Measurements from ENCODE around the gene ZNF469.

The ZNF469 gene

DNA sequence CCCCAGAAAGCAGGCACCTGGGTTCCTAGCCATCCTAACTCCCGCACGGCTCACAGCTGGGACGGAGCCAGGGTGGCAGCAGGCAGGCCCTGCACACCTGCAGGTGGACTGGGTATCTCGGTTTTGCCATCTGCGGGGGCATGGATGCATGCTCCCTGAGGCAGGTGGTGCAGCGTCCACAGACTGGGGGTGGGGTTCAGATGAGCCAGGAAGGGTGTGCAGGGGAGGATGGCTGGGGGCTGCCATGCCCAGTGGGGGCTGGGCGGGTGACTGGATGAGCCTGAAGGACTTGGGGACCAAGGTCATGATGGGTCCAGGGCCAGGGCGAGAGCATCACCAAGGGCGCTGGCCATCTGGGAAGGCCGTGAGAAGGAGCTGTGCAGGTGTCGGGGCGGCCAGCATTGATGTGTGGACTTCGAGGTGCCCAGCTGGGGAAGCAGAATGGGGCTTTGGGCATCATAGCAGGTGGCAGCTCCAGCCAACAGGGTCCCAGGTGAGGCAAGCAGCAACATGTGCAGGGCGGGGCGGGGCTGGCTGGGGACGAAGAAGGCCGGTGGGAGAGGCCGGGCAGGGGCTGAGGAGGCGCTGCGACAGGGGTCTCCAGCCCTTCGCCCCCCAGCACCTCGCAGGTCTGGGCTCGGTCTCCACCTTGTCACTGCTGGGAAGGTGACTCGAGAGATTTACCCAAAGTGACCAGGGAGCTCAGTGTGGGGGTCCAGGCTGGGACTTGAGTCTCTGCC is 41.0 kb upstream of the ZNF469 start:
- H3K36me3 ChIP-seq (ENCODE audit: control insufficient read depth, insufficient read depth, low read length) = no peaks in the 10 kb centered on the region
- no peak overlapping the region for H3K9ac ChIP-seq (ENCODE audit: low read length)
- no peak overlapping the region for H3K27ac ChIP-seq (ENCODE audit: low read depth, low read length)
- H3K4me3 ChIP-seq (ENCODE audit: low read depth, low read length) = no peak overlapping the region
- H3K27me3 ChIP-seq (ENCODE audit: control insufficient read depth, insufficient read depth, low read length) = no peaks in the 10 kb centered on the region
- no peaks in the 10 kb centered on the region for H3K4me1 ChIP-seq (ENCODE audit: control insufficient read depth, insufficient read depth, low read length)
- H3K9me3 ChIP-seq (ENCODE audit: control insufficient read depth, insufficient read depth, low read depth, low read length) = peaks cover 8% of the 10 kb centered on the region

DNA sequence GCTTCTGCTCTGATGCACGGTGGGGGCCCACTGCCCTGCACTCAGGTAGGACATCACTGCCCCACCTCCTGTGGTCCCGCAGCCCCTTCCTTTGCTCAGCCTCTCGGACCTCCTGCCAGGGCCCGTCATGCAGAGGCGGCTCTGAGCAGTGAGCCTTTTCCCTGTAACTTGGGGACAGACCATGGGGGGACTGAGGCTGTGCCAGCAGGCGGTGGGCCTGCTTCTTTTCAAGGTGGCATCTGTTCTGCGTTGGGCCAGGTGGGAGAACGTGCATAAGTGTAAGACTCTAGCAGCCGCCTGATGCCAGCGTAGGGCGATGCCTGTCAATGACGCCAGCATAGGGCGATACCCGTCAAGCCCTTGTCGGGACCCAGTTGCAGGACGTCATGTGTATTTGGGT is 40.3 kb upstream of the ZNF469 start:
- Histone ChIP-seq H3K36me3 (ENCODE audit: control insufficient read depth, insufficient read depth, low read length) (no peaks in the 10 kb centered on the region), H3K9me3 (ENCODE audit: control insufficient read depth, insufficient read depth, low read depth, low read length) (peaks cover 7% of the 10 kb centered on the region), H3K9ac (ENCODE audit: low read length) (no peak overlapping the region), H3K27me3 (ENCODE audit: control insufficient read depth, insufficient read depth, low read length) (no peaks in the 10 kb centered on the region), H3K4me3 (ENCODE audit: low read depth, low read length) (no peak overlapping the region), H3K4me1 (ENCODE audit: control insufficient read depth, insufficient read depth, low read length) (no peaks in the 10 kb centered on the region), H3K27ac (ENCODE audit: low read depth, low read length) (no peak overlapping the region)

DNA sequence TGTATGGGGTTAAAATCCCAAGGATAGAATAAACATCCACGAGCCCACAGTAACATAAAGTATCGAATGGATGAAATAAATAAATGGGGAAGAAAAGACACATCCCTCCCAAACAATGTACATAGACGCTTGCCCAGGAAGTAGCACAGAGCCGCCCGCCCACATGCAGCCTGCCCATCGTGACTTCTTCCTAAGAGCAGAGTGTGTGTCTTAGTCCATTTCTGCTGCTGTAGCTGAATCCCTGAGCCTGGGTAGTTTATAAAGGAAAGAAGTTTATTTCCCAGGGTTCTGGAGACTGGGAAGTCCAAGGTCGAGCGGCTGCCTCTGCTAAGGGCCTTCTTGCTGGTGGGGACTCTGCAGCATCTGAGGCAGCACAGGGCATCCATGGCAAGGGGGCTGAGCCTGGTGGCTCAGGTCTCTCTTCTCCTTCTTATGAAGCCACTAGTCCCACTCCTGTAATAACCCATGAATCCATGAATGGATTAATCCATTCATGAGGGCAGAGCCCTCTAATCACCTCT is 39.4 kb upstream of the ZNF469 start:
- Histone ChIP-seq H3K27ac (ENCODE audit: low read depth, low read length) (no peak overlapping the region), H3K36me3 (ENCODE audit: control insufficient read depth, insufficient read depth, low read length) (no peaks in the 10 kb centered on the region), H3K9me3 (ENCODE audit: control insufficient read depth, insufficient read depth, low read depth, low read length) (peaks cover 5% of the 10 kb centered on the region), H3K4me3 (ENCODE audit: low read depth, low read length) (no peak overlapping the region), H3K9ac (ENCODE audit: low read length) (no peak overlapping the region), H3K27me3 (ENCODE audit: control insufficient read depth, insufficient read depth, low read length) (no peaks in the 10 kb centered on the region), H3K4me1 (ENCODE audit: control insufficient read depth, insufficient read depth, low read length) (no peaks in the 10 kb centered on the region)

DNA sequence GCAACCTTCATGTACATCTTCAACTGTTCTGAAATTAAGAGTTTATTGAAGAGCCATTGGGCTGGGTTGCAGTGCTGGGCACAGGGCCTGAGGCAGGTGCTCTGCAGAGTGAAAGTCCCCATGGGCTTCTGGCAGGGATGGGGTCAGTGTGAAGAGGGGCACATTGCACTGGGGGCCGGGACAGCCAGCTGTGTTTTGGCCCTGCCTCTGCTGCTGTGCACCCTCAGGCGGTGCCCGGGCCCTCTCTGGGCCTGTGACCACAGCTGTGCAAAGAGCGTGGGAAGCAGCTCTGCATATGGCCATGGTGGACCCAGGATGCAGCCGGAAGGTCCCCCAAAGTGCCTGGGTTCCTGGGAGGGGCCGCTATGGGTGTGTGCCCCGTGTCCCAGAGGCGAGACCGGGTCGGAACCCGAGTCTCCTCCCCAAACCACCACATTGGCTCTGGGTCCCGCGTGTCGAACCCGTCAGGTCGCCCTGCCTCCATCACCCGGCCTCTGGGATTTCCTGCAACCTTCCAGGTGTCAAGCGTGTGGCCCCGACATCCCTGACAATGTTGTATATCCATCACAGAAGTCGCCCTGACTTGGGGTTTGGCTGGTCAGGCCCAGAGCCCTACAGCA is 38.2 kb upstream of the ZNF469 start:
- Histone ChIP-seq H3K27ac (ENCODE audit: low read depth, low read length) (no peak overlapping the region), H3K9me3 (ENCODE audit: control insufficient read depth, insufficient read depth, low read depth, low read length) (peaks cover 5% of the 10 kb centered on the region), H3K4me1 (ENCODE audit: control insufficient read depth, insufficient read depth, low read length) (no peaks in the 10 kb centered on the region), H3K27me3 (ENCODE audit: control insufficient read depth, insufficient read depth, low read length) (no peaks in the 10 kb centered on the region), H3K9ac (ENCODE audit: low read length) (no peak overlapping the region), H3K4me3 (ENCODE audit: low read depth, low read length) (no peak overlapping the region), H3K36me3 (ENCODE audit: control insufficient read depth, insufficient read depth, low read length) (no peaks in the 10 kb centered on the region)

DNA sequence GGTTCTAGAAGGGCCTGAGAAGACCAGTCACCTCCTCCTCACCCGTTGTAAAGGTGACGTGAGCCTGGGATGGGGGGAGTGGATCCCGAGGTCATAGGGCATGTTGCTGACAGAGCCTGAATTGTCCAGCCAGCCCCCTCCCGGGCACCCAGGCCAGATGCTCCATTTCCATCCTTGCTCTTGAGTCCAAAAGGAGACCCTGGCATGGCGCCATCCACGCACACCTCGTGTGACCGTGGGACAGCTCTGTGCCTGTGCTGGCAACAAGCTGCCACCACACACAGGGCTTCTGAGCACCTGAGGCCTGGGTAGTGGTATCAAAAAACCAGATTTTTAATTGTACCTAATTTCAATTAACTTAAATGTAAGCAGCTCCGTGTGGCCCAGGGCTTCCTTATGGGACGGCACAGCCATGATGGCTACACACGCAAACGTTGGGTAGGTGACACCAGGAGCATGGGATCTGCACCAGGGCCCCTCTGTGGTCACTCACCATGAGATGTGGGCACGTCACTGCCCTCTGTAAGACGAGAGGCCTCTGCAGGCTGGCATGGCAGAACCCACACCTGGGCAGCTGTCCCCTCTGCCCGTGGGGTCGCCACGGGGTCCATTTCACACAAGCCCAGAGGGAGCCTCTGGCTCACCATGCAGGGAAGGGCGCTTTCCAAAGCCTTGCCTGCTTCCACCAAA is 37.6 kb upstream of the ZNF469 start:
- Histone ChIP-seq H3K4me1 (ENCODE audit: control insufficient read depth, insufficient read depth, low read length) (no peaks in the 10 kb centered on the region), H3K4me3 (ENCODE audit: low read depth, low read length) (no peak overlapping the region), H3K36me3 (ENCODE audit: control insufficient read depth, insufficient read depth, low read length) (no peaks in the 10 kb centered on the region), H3K27ac (ENCODE audit: low read depth, low read length) (no peak overlapping the region), H3K27me3 (ENCODE audit: control insufficient read depth, insufficient read depth, low read length) (no peaks in the 10 kb centered on the region), H3K9me3 (ENCODE audit: control insufficient read depth, insufficient read depth, low read depth, low read length) (peaks cover 5% of the 10 kb centered on the region), H3K9ac (ENCODE audit: low read length) (no peak overlapping the region)

DNA sequence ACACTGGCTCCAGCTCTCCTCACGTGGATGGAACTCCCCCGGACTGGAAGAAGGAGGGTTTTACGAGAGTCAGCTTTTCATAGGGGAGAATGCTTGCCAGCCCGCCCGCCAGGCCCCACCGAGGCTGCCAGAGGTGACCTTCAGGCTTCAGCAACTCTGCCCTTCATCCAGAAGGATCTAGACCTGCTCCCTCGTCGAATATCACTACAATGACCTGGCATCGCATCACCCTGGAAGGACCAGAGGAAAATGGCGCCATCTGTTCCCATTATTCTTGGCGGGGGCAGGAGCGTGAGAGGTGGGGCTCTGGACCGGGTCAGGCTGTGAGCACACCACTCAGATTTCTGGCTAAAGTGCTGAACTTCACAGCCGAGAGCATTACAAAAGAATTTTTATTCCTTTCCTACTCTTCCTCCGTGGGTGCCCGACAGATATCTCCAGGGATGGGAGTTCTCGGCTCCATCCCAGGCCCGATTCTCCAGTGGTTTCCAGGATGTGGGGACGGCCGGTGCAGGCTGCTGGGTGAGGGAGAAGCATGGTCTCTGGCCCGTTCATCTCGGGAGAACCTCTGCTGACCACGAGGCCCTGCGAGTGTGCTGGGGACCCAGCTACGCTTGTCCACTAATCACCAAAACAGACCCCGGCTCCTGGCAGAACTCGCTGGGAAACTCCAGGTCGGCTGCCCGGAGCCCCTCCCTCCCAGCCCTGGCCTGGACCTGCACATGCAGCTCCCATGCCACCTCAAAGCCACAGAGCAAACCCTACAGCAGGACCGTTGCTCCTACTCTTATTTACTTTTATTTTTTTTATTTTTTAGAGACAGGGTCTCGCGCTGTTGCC is 36.8 kb upstream of the ZNF469 start:
- H3K9me3 ChIP-seq (ENCODE audit: control insufficient read depth, insufficient read depth, low read depth, low read length) = peaks cover 5% of the 10 kb centered on the region
- H3K4me3 ChIP-seq (ENCODE audit: low read depth, low read length) = no peak overlapping the region
- H3K9ac ChIP-seq (ENCODE audit: low read length) = no peak overlapping the region
- H3K27ac ChIP-seq (ENCODE audit: low read depth, low read length) = no peak overlapping the region
- no peaks in the 10 kb centered on the region for H3K27me3 ChIP-seq (ENCODE audit: control insufficient read depth, insufficient read depth, low read length)
- H3K4me1 ChIP-seq (ENCODE audit: control insufficient read depth, insufficient read depth, low read length) = no peaks in the 10 kb centered on the region; the same call in 1 of the 2 replicates
- no peaks in the 10 kb centered on the region for H3K36me3 ChIP-seq (ENCODE audit: control insufficient read depth, insufficient read depth, low read length)

DNA sequence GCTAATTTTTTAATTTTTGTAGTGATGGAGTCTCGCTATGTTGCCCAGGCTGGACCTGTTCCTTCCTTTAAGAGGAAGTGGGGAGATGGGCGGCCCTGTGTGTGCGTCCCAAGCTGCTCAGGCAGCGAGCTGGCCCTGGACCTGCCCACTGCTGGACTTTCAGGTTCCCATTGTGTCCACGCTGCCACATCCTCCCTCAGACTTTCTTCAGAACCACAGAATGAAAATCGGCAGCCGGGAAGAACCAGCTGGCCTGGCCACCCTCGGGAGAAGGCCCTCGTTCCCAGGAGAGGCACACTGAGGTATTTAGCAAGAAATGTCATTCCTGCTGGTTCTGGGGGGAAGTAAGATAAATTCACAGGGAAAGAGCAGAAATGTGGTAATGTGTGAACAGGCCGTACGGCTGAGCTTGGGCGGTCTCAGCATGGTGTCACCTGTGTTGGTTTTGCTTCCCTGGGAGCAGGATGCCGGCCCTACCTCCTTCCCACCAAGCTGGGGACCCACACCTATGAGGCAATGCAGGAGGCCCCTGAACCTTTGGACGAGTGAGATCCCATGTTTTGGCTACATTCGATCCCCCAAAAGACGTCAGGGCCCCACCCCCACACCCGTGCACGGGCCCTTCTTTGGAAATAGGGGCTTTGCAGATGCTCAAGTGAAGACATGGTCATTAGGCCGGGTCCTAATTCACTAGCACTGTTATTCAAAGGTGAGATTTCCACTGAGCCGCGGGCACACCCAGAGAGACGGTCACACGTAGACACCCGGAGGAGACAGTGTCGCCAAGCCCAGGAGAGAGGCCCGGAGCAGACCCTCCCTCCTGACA is 35.9 kb upstream of the ZNF469 start:
- Histone ChIP-seq H3K36me3 (ENCODE audit: control insufficient read depth, insufficient read depth, low read length) (no peaks in the 10 kb centered on the region), H3K4me3 (ENCODE audit: low read depth, low read length) (no peak overlapping the region), H3K4me1 (ENCODE audit: control insufficient read depth, insufficient read depth, low read length) (no peaks in the 10 kb centered on the region; the same call in 1 of the 2 replicates), H3K27me3 (ENCODE audit: control insufficient read depth, insufficient read depth, low read length) (no peaks in the 10 kb centered on the region), H3K27ac (ENCODE audit: low read depth, low read length) (no peak overlapping the region), H3K9ac (ENCODE audit: low read length) (no peak overlapping the region), H3K9me3 (ENCODE audit: control insufficient read depth, insufficient read depth, low read depth, low read length) (peaks cover 5% of the 10 kb centered on the region)

DNA sequence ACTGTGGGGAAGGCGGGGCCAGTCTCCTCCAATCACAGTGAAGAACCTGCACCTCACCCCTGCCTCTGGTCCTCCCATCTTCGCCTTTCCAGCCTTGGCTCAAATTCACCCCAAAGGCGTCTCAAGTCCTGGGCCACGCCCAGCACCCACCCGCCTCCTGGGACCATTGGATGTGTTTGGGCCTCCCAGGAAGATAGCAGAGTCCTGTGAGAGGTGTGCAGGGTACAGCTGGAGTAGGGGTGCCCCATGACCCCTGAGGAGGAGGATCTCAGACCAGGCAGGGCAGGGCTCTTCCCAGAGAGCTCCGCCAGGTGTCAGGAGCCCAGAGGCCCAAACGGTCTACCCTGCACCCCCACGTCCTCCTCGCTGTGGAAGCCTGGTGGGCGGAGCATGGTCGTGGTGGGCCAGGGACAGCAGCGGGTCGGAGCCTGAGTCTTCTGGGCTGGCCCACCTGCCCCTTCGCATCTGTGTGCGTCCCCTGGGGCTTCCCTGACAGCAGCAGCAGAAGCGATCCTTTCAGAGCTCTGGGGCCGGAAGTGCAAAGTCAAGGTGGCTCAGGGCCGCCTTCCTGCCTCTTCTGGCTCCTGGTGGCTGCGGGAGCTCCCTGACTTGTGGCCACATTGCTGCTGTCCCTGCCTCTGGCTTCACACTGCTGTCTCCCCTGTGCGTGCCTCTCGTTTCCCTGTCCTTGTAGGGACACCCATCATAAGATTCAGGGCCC is 34.9 kb upstream of the ZNF469 start:
- no peak overlapping the region for H3K4me3 ChIP-seq (ENCODE audit: low read depth, low read length)
- H3K27ac ChIP-seq (ENCODE audit: low read depth, low read length) = no peak overlapping the region
- no peaks in the 10 kb centered on the region; the same call in 1 of the 2 replicates for H3K4me1 ChIP-seq (ENCODE audit: control insufficient read depth, insufficient read depth, low read length)
- H3K9me3 ChIP-seq (ENCODE audit: control insufficient read depth, insufficient read depth, low read depth, low read length) = peaks cover 5% of the 10 kb centered on the region
- no peaks in the 10 kb centered on the region for H3K36me3 ChIP-seq (ENCODE audit: control insufficient read depth, insufficient read depth, low read length)
- no peaks in the 10 kb centered on the region for H3K27me3 ChIP-seq (ENCODE audit: control insufficient read depth, insufficient read depth, low read length)
- no peak overlapping the region for H3K9ac ChIP-seq (ENCODE audit: low read length)

DNA sequence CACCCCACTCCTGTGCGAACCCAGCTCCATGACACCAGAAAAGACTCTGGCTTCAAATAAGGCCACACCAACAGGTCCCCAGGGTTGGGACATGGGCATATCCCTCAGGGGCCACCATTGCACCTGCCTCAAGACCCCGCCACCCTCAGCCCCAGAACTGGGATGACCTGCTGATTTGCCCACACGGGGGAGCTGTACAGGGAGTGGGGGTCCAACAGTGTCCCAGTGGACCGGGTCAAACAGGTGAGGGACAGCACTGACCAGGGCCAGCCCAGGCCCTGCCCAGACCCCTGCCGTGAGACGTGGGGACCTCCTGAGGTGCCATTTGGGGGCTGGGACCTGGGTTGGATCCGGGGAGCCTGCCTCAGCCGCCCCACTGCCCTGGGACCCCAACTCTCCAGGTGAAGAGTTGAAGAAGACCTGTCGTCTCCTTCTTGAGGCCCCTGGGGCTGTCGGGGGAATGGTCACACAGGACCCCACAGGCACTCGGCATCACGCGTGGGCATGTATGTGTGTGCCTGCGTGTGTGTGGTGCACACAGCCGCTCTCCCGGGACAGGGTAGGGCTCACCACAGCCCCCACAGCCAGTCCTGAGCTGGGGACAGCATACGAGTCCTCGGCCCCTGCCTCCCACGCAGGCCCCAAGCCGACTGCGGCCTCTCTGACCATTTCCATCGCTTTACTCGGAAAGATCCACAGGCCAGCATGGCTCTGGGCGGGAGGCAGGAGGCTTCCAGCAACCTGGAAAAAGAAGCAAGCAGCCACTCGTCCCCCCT is 34.2 kb upstream of the ZNF469 start:
- no peak overlapping the region for H3K4me3 ChIP-seq (ENCODE audit: low read depth, low read length)
- H3K9ac ChIP-seq (ENCODE audit: low read length) = no peak overlapping the region
- H3K27ac ChIP-seq (ENCODE audit: low read depth, low read length) = no peak overlapping the region
- 0 out of 2 replicates have a peak, but pooled peaks cover 3% of the 10 kb centered on the region for H3K9me3 ChIP-seq (ENCODE audit: control insufficient read depth, insufficient read depth, low read depth, low read length)
- no peaks in the 10 kb centered on the region for H3K36me3 ChIP-seq (ENCODE audit: control insufficient read depth, insufficient read depth, low read length)
- H3K27me3 ChIP-seq (ENCODE audit: control insufficient read depth, insufficient read depth, low read length) = no peaks in the 10 kb centered on the region
- no peaks in the 10 kb centered on the region; the same call in 1 of the 2 replicates for H3K4me1 ChIP-seq (ENCODE audit: control insufficient read depth, insufficient read depth, low read length)

All from HUES6 (cell line).